Erythroblast (primary cell): ENCODE measurements around the gene CAMSAP2.

ENCODE experiments used
- GATA1 ChIP-seq: IDR thresholded peaks from 2 replicates; pipeline ENCODE4 v1.6.1; 2011; ENCODE audit warnings: low read depth, mild to moderate bottlenecking, control low read depth, low read length, moderate library complexity
- POLR2A ChIP-seq: IDR thresholded peaks from 2 replicates; pipeline ENCODE4 v1.6.1; 2011; ENCODE audit warnings: mild to moderate bottlenecking, low read length

DNA sequence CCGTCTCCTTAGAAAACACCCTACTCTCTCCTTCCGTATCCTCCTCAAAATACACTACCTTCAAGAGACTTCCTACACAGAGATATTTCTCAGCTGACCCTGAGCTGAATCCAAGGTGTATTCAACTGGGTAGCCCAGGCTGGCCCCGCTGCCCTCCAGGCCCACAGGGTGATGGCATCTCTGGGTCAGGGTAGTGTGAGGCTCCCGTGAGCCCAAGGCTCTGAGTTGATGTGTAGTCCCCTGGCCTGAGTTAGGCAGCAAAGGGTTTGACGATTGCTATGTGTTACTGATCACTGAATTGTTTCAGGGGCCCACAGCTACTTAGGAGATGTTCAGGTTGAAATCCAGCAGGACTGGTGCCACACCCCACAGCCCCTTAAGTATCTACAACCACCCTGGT lies 162.7 kb downstream of the CAMSAP2 start:
- no peak for TF ChIP-seq POLR2A
- TF ChIP-seq GATA1: no peak
